Suprapubic skin (tissue), 4 donors: ENCODE results near the gene THBS3. TPM values are rescaled to one million over a fixed set of nuclear protein-coding genes. Genes with fewer than 3 reads are reported as not detected.

Source experiments
- total RNA-seq, 4 donors: library from RNA; depleted of rRNA; stranded (reverse); fragments of >200 nt; gene quantifications; one replicate each; pipeline ENCODE4 v1.1.0, GENCODE V29; 2016

Gene THBS3
- total RNA-seq, 4 donors from 2014 or later: 21.4 to 90.8 (median 26.7) TPM

Other genes with a start within 250 kb of the THBS3 start
- 10 to 100 TPM; 34.2 to 46.7 (median 35.3) TPM for gene PYGO2, start 246.1 kb downstream of the THBS3 start, total RNA-seq
- gene SHC1, start 237.2 kb downstream of the THBS3 start, total RNA-seq: 100 to 1,000 TPM in 1 of 4 donors, 10 to 100 TPM in 3; 54.5 to 102 (median 69.5) TPM
- 10 to 100 TPM; 37.8 to 55.4 (median 49.7) TPM for gene CKS1B, start 233.2 kb downstream of the THBS3 start, total RNA-seq
- 10 to 100 TPM; 42.0 to 59.7 (median 52.3) TPM for gene FLAD1, start 224.6 kb downstream of the THBS3 start, total RNA-seq
- gene LENEP, start 214.3 kb downstream of the THBS3 start, total RNA-seq: 1 to 10 TPM in 1 of 4 donors, not detected in 3; 3.0 TPM
- 100 to 1,000 TPM; 238 to 243 (median 239) TPM for gene ZBTB7B, start 205.1 kb downstream of the THBS3 start, total RNA-seq
- gene DCST2, start 174.1 kb downstream of the THBS3 start, total RNA-seq: 10 to 100 TPM; 13.4 to 36.0 (median 14.5) TPM
- 1 to 10 TPM in 3 of 4 donors, under 1 TPM in 1; 0.55 to 8.2 (median 2.8) TPM for gene DCST1, start 174.1 kb downstream of the THBS3 start, total RNA-seq
- gene ADAM15, start 156.6 kb downstream of the THBS3 start, total RNA-seq: 100 to 1,000 TPM; 304 to 327 (median 321) TPM
- 10 to 100 TPM; 22.4 to 44.2 (median 28.7) TPM for gene EFNA4, start 144.2 kb downstream of the THBS3 start, total RNA-seq
- gene EFNA3, start 129.1 kb downstream of the THBS3 start, total RNA-seq: 100 to 1,000 TPM in 1 of 4 donors, 10 to 100 TPM in 3; 28.8 to 104 (median 77.6) TPM
- gene EFNA1, start 80.0 kb downstream of the THBS3 start, total RNA-seq: 100 to 1,000 TPM in 3 of 4 donors, 10 to 100 TPM in 1; 88.9 to 198 (median 120) TPM
- gene SLC50A1, start 72.0 kb downstream of the THBS3 start, total RNA-seq: 10 to 100 TPM; 27.9 to 56.1 (median 32.6) TPM
- 10 to 100 TPM; 23.7 to 43.7 (median 30.2) TPM for gene DPM3, start 67.4 kb downstream of the THBS3 start, total RNA-seq
- gene KRTCAP2, start 34.6 kb downstream of the THBS3 start, total RNA-seq: 100 to 1,000 TPM in 2 of 4 donors, 10 to 100 TPM in 2; 77.1 to 180 (median 113) TPM
- gene TRIM46, start 34.0 kb downstream of the THBS3 start, total RNA-seq: under 1 TPM in 2 of 4 donors, not detected in 2; 0.34 to 0.80 TPM
- gene MTX1, start 798 bp upstream of the THBS3 start, total RNA-seq: 10 to 100 TPM; 19.8 to 51.7 (median 36.9) TPM
- gene ENTREP3, start 47.6 kb upstream of the THBS3 start, total RNA-seq: 10 to 100 TPM; 23.6 to 32.1 (median 25.7) TPM
- 10 to 100 TPM; 45.1 to 73.3 (median 67.6) TPM for gene SCAMP3, start 54.5 kb upstream of the THBS3 start, total RNA-seq
- gene CLK2, start 65.6 kb upstream of the THBS3 start, total RNA-seq: 10 to 100 TPM; 27.6 to 72.3 (median 36.2) TPM
- gene HCN3, start 69.6 kb upstream of the THBS3 start, total RNA-seq: 10 to 100 TPM in 3 of 4 donors, 1 to 10 TPM in 1; 6.6 to 12.8 (median 10.4) TPM
- gene PKLR, start 93.5 kb upstream of the THBS3 start, total RNA-seq: 1 to 10 TPM in 3 of 4 donors, under 1 TPM in 1; 0.24 to 2.5 (median 2.1) TPM
- gene FDPS, start 101.0 kb upstream of the THBS3 start, total RNA-seq: 100 to 1,000 TPM; 110 to 194 (median 147) TPM
- gene RUSC1, start 113.0 kb upstream of the THBS3 start, total RNA-seq: 10 to 100 TPM; 34.2 to 51.5 (median 42.8) TPM